A204.1 (cell line): Measurements from ENCODE around the gene CACNA1D.
"Not testable (repeated sequence)": the region's sequence is repeated elsewhere in the genome, so short reads cannot be mapped to it uniquely, and the experiment has no call there.

Experiments
- FAIRE-seq: peaks from 2 replicates; lab custom pipeline; 2012; peaks lifted over from hg19 to GRCh38; lab: Jason Lieb, UNC

CACNA1D gene

DNA sequence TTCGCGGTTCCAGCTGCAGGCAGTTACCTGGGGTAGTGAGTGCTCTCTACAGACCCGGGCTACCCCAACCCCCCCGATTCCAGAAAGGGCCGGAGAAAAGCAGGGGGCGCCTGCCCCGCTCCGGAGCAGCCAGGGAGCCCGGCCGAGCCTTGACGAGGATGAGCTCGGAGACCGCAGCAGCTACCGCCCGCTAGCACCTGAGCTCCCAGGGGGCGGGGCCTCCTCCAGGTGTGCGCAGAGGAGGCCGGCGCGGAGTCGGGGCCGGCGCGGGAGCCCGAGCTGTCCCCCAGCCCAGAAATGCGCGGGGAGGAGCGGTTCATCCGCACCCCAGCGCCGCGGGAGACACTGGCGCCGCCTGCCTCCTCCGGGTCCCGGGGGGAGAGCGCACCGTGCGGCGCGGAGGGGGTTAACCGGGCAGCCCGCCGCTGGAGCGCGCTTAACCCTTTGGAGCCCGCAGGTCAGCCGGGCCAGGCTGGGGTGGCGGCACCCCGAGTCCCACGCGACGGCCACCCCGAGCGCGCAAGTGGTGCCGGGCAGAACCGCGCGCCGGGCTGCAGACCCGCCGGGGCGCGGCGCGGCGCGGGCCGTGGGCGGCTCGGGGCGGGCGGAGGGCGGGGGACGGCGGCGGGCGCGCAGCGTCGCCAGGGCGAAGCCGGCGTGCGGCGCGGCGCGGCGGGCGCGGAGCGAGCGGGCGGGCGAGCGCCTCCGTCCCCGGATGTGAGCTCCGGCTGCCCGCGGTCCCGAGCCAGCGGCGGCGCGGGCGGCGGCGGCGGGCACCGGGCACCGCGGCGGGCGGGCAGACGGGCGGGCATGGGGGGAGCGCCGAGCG is at the start of gene CACNA1D:
Gene CACNA1D, plus strand, starts transcription at position 649 of the 829 bp plus-strand sequence. CDS start 556 bp downstream, outside the sequence.
- FAIRE-seq: no peak

DNA sequence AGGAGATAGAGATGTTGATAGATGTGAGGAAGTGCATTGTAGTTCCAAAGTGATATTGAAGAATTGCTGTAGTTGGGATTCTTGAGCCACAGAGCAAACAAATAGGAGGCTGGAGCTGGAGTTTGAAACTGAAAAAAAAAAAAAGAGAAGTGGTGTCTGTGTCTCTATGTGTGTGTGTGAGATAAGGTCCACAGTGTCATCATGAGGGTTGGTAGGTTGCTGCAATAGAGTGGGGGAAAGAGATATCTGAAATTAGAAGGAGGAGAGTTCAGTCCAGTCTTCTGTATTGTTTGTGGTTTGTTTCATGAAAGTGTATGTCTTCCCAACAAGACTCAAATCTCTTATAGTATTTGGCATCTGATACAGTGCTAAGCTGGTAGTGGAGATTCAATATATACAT is 37.3 kb upstream of the CACNA1D start:
- no peak for FAIRE-seq

DNA sequence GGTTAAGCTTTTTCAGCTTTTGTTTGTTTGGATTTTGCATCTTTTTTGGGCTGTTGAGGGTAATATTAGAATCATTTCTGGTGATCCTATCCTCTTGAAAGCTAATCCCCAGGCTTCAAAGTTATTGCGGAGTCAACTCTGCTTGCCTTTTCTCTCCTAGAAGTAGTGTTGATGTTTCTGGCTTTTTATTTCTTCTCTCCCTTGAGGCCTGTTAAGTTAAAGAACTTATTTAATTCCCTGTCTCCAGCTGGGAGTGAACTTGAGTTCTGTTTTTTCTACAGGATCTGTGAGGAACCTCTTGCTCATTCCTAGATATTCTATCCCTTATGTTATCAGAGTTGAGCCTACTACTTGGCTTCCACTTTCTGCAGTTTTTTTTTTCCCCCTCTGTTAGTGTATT is 34.1 kb upstream of the CACNA1D start:
- no peak for FAIRE-seq

DNA sequence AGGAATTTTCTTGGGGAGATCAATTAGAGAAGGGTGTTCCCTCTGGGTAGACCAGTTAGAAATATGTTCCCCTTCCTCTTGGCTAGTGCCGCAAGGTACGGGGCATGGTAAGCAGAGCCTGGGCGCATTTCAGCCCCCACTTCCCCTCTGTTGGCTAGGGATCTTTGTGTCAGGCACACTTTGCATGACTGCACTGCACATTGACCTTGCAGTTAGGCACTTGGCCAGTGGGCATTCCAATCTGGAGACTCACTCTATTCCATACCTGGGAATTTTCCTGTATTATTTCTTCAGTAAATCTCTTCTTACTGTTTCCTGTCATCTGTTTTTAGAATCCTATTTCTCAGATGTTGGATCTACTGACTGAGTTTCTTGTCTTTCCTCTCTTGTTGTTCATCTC is 30.0 kb upstream of the CACNA1D start:
- FAIRE-seq: no peak

DNA sequence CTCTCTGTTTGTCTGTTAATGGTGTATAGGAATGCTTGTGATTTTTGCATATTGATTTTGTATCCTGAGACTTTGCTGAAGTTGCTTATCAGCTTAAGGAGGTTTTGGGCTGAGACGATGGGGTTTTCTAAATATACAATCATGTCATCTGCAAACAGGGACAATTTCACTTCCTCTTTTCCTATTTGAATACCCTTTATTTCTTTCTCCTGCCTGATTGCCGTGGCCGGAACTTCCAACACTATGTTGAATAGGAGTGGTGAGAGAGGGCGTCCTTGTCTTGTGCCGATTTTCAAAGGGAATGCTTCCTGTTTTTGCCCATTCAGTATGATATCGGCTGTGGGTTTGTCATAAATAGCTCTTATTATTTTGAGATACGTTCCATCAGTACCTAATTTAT is 24.7 kb upstream of the CACNA1D start:
- not testable (repeated sequence) for FAIRE-seq

DNA sequence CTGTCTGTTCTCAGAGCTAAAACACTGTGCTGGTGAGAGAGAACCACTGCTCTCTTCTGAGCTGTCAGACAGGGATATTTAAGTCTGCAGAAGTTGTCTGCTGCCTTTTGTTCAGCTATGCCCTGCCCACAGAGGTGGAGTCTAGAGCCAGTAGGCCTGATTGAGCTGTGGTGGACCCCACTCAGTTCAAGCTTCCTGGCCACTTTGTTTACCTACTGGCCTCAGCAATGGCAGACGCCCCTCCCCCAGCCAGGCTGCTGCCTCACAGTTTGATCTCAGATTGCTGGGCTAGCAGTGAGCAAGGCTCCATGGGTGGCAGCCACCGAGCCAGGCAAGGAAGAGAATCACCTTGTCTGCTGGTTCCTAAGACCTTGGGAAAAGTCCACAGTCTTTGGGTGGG is 21.0 kb upstream of the CACNA1D start:
- FAIRE-seq: no peak

DNA sequence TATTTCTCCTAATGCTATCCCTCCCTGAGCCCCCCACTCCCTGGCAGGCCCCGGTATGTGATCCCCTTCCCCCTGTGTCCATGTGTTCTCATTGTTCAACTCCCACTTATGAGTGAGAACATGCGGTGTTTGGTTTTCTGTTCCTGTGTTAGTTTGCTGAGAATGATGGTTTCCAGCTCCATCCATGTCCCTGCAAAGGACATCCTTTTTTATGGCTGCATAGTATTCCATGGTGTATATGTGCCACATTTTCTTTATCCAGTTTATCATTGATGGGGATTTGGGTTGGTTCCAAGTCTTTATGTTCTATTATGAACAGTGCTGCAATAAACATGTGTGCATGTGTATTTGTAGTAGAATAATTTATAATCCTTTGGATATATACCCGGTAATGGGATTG is 18.0 kb upstream of the CACNA1D start:
- FAIRE-seq: not testable (repeated sequence)

DNA sequence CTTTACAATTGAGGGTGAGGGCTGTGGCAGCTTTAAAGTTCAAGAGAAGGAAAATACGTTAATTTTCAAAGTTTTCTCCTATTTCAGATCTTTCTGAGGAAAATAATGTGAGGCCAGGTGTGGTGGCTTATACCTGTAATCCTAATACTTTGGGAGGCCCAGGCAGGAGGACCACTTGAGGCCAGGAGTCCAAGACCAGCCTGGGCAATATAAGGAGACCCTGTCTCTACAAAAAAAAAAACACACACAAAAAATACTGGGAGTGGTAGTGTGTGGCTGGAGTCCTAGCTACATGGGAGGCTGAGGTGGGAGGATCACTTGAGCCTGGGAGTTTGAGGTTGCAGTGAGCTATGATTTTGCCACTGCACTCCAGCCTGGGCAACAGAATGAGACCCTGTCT is 16.7 kb upstream of the CACNA1D start:
- FAIRE-seq: not testable (repeated sequence)

DNA sequence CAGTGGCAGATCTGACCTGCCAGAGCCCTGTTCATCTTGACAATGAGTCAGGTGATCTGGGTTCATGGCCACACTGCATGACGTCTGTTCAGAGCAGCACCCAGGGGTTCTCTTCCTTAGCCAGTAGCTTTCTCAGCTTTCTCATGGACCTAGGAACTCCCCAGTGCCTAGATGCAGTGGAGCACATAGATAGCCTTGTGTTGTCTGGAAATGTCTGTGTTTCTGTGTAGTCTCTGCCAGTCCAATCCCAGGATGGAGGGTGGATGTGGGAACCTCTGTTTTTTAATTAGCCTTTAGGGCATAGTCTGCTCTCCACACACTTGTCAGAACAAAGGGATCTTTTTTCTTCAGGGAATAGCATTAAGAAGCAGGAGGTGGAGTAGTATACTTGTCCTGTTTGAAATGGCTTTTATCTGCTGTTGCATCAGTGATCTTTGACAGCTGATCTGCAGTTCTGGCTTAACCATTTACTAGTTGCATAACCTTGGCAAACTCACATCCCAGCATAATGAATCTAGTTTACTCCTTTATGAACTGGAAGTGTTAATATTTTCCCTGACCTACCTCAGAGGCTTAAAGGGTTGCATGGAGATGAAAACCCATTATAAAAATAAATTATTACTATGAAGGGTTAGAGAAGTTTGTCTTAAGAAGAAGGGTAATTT is 16.1 kb upstream of the CACNA1D start:
- FAIRE-seq: no peak

DNA sequence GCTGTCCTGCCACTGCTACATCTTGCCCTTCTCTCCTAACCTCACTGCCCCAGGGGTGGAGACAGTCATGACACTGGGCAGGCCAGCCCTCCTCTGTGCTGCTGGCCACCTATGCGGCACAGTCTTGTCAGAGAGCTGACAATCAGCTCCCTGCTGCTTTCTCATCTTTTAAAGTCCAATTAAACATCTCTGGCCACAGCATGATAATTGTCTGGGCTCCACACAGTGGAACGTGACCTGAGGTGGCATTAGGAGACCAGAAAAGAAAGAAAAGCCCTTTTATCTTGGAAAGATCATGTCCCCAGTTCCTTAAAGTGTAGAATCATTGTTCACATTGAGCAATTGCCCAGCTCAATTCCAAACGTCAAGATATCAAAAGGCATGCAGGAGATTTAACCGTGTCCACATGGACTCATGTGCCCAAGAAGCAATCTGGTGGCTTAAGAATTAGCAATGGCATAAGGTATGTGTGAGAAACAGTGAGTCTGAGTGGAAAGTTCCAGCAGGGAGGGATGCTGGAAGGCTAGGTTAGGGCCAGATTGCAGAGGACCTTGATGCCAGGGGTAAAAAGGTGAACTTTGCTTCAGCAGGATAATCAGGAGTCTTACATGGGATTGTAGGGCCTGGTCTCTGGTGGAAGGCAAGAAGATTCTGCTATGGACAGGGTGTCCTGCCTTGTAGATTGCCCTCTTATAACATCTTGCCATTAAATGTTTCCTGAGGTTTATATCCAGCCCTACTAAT is 15.3 kb upstream of the CACNA1D start:
- FAIRE-seq: no peak

DNA sequence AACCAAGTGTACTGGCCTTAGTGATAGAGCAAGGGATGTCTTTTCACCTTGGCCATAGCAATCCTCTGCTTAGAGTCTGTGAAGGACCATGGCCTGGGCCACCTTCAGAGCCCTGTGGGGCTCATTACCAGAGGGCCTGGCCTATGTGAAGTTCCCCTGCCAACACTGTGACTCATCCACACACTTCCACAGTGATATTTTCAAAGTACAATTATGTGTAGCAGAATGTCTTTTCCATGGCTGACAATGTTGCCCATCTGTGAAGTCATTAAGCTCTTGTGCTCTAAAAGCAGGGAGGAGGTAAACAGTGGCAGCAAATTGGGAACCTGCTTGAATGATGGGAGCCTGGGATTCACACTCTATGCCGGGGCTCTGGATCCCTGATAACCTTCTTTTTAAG is 12.2 kb upstream of the CACNA1D start:
- FAIRE-seq: no peak

DNA sequence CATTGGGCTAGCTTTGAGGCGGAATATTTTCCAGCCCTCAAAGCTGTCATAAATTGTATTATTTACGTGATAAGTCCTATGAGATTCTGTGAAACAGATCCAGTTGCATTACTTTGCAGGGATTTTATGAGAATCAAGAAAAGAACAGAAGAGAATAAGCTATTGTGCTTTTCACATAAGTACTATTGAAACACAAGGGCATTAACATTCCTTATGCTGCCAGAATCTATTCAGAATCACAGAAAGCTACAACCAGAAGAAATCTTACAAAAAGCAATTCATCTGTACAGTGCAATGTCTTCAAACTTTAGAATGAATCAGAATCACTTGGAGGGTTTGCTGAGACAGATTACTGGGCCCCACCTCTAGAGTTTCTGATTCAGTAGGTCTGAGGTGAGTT is 10.6 kb upstream of the CACNA1D start:
- FAIRE-seq: no peak

DNA sequence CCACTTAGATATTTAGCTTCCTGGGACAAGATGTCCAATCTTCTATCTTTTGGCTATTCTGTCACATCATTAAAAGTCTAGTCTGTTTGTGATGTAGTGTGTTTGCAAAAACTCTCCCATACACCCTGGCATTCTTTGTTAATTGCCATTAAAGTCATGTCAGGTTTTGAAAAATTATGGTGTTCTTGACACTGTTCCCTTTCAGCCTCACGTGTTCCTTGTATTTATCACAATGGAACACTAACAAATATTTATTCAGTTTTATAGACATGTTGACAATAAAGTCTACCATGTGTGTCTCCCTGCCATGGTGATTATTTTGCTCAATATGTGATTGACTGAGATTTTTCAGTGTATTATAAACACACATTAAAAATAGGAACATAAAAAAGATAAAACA is 9.4 kb upstream of the CACNA1D start:
- no peak for FAIRE-seq

DNA sequence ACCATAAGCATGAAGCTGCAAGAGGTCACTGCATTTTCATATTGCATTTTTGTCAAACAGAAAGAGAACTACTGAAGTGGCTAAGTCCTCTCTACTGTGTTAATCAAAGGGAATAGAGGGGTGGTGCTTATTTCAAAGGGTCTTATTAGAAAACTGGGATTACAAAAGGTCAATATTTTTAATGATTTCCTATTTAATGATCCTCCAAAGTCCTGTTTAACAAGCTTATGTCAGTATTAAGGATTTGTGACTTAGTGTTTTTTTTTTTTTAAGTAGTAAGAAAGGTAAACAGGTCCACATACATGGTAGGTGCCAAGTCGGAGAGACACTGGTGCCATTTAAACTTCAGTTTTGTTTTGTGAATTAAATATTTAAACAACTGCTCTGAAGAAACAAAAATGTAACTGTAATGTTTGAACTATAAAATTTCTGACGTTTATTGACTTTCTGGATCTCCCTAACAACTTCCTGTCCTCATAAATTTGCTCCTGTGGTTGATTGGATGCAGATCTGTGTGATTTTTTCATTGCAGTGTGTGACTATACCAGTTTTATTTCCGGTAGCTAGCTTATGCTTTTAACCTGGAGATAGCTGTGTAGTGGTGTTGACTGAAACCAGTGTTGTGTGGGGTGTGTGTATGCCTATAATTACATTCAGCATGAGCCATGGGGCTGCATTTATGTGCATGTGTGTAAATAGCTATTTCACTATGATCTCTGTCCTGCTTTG is 8.6 kb upstream of the CACNA1D start:
- FAIRE-seq: no peak

DNA sequence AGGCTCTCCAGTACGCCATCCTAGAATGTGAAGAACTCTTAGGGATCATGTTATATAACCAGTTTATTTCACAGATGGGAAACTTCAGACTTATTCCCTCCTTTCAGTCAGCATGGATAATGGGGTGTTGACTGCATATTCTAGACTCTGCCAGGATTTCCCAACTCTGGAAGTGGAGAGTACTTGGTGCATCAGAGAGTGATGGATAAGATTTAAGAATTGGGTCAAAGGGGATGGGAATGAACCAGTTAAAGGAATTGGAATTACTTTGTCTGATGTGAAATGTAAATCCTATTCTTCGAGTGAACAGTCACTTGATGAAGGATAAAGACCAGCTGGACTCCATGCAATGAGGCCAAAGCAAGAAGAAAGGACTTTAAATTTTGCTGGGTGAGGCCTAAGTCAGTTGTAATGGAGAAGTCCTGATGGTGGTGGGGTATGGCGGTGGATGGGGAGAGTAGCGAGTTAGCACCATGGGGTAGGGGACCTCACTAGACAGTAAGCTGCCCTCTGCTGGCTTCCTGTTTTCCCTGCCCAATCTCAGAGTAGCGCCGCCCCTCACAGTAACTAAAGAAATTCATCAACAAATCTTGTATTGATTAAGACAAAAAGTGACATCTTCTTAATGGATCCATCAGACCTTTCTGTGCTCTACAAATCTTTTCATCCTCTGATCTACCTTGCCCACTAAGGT is 7.3 kb upstream of the CACNA1D start:
- no peak for FAIRE-seq

DNA sequence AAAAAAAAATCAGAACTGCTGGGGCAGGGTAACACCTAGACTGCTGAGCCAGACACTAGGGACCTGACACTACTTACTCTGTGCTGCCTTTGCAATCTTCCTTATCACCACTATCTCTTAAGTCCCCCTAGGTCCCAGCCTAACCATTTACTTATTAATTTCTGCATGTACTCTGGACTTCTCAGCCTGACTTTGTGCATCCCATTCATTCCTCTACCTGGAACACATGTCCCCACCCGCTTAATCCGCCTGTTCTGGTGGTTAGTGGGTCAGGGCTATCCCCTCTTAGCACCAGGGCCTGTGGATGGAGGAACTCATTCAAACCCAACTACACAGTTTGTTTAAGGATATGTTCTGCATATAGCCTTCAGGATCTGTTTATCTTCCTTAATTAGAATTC is 5.0 kb upstream of the CACNA1D start:
- no peak for FAIRE-seq

DNA sequence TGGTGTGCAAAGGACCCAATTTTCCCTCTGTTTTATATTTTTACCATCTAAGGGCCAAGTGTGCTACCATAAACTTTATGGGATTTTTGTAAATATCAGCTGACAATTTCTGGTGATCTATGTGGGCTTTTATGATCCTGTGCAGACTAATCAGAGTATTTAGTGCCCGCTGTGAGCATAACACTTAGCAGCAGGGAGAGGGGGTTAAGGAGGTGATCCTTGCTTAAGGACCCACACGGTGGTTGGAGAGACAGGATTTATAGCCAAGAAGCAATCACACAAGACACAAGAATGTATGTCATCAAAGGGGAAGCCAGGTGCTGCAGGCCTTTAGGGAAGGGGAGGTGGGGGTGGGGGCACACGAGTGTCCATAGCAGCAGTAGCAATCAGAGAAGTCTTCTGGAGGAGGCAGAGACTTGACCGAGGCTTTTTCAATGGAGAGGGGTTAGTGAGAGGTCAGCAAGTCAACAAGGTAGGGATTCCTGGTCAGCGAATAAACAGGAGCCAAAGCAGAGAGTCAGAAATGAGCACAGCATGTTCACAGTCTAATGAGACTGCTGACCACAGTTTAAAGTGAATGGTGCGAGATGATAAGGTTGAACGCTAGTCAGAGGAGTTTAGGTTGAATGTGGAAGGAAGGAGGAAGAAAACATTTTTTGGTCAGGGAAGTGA is 4.5 kb upstream of the CACNA1D start:
- FAIRE-seq: no peak

DNA sequence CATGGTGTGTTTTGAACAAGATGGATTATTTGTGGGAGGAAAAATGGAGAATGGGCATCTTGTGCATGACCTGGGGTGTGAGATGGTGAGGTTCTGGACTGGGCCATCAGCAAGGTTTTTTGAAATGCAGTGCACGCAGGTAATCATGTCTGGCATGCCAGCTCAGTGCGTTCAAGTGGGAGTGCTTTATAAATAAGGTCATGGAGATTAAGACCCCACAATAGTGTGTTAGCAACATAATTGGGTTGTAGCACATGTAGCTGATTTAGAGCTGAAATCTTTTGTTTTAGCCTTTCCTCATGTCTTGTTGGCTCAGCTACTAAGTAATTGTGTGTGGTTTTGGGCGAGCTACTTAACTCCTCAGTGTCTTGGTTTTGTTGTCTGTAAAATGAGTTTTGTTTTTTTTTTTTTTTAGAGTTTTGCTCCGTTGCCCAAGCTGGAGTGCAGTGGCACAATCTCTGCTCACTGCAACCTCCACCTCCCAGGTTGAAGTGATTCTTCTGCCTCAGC is 3.9 kb upstream of the CACNA1D start:
- FAIRE-seq: no peak

DNA sequence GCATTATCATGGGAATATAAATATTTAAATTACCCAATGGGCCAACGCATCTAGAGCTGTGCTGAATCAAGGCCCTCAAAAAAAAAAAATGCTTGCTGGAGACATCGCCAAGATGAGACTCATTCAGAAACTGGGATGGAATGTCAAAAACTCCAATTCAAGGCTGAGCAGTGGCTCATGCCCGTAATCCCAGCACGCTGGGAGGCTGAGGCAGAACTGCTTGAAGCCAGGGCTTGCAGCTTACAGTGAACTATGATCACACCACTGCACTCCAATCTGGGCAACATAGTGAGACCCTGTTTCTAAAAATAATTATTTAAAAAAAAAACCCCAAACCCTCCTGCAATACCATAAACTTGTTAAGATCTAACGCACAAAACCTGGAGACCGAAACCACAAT is 3.1 kb upstream of the CACNA1D start:
- FAIRE-seq: no peak

DNA sequence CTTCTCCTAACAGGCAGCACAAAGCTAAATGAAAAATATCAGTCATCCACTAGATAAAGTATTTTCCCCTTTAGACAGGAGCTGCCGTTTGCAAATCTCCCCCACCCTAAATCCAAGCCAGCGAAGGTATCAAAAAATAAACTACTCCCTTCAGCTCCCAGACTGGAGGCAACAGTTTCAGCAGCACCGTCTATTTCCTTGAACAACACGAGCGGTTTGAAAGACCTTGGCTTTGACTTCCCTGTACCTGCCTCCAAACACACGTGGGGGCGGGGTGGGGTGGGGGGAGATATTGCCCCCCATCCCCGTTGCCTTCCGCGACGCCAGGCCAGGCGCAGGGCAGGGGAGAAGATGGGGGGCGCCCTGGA is 832 bp upstream of the CACNA1D start:
- no peak for FAIRE-seq

DNA sequence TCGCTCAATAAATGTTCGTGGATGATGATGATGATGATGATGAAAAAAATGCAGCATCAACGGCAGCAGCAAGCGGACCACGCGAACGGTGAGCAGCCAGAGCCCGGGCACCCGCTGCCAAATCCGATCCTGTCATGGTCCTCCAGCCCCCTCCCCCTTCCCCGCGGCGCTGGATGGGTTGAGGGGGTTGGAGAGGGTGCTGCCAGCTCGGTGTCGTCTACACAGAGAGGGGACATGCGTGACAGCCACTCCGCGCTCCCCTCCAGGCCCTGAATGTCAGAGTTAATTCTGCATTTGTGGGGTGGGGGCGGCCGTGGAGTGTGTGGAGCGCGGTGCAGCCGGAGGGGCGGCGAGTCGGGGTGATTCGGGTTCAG is 722 bp downstream of the CACNA1D start:
- no peak for FAIRE-seq
